ENCODE measurements around the gene MAN2A2. TPM values are rescaled to one million over a fixed set of nuclear protein-coding genes. Genes with fewer than 3 reads are reported as not detected.

MAN2A2 gene
- total and polyA plus RNA-seq, 2 donors (not counting 3 experiments of a cell fraction or from before 2014, with no cell fraction given), result 60.9 to 77.7 TPM

- no peak for FAIRE-seq
Measured at GRCh38 chr15:90939756-90940155, 36.7 kb downstream of the MAN2A2 start.

More at GRCh38 chr15:90939756-90940155, 36.7 kb downstream of the MAN2A2 start:
- H3K9me1 ChIP-seq (replicated peaks; ENCODE audit: control insufficient read depth, extremely low read depth, insufficient read depth, low read length), result no peaks in the 10 kb centered on the region
- H3K4me1 ChIP-seq (ENCODE audit: control insufficient read depth, extremely low read depth, insufficient read depth, low read length), result peaks cover 16% of the 10 kb centered on the region
- H3K9me3 ChIP-seq (replicated peaks; ENCODE audit: control insufficient read depth, insufficient read depth, low read length), result no peaks in the 10 kb centered on the region
- no TSS peak for BruUV-seq (replicated peaks)
- no peaks in the 10 kb centered on the region for H4K20me1 ChIP-seq (replicated peaks; ENCODE audit: control insufficient read depth, extremely low read depth, insufficient read depth, low read length)
- ChIA-PET CTCF (interaction anchor here (1.2 kb wide), 1 partner anchor 17 kb away, joined by 4 read pairs; no protein-coding TSS in a partner anchor), POLR2A (no interaction called here)
- no peak overlapping the region for H3K27ac ChIP-seq (ENCODE audit: insufficient read depth, low read depth, low read length)
- H3K36me3 ChIP-seq (ENCODE audit: control insufficient read depth in 2 of 2, extremely low read depth in 1 of 2, insufficient read depth in 2 of 2, low read length in 2 of 2), result peaks cover 16 to 41% of the 10 kb centered on the region in 2 experiments
- H3K9ac ChIP-seq (replicated peaks; ENCODE audit: extremely low read depth, insufficient read depth, low read length), result no peak overlapping the region
- H3K27me3 ChIP-seq (ENCODE audit: control insufficient read depth in 2 of 2, insufficient read depth in 2 of 2, low read length in 2 of 2), result no peaks in the 10 kb centered on the region
- H3K79me2 ChIP-seq (ENCODE audit: control insufficient read depth, insufficient read depth, low read length), result peaks cover 17% of the 10 kb centered on the region
- H3K4me2 ChIP-seq (ENCODE audit: insufficient read depth, low read length), result no peak overlapping the region
- no peak for DNase-seq (ENCODE audit: low read depth, low spot score)
- dilution Hi-C loops (cut with MboI; ENCODE audit: extremely low pct_ligation_motif_present, low sequenced_read_pairs) (no loop called here), intact Hi-C loops (cut with micrococcal nuclease) (no loop called here)
- no peak overlapping the region for H3K4me3 ChIP-seq (replicated peaks in 1 of 3; ENCODE audit: insufficient read depth in 1 of 3, low read depth in 1 of 3, low read length in 3 of 3)
- no peak overlapping the region for H2AFZ ChIP-seq (ENCODE audit: low read depth, low read length)
- TF ChIP-seq CTCF (IDR thresholded peaks at IDR 0.05; ENCODE audit: extremely low read depth in 1 of 2, insufficient read depth in 1 of 2, low read depth in 1 of 2, low read length in 2 of 2) (no peak), MAX (IDR thresholded peaks at IDR 0.05; ENCODE audit: insufficient read depth, insufficient read length) (no peak), EZH2 (IDR thresholded peaks at IDR 0.05; ENCODE audit: borderline replicate concordance, low read depth, low read length, severe bottlenecking) (no peak), JUN (IDR thresholded peaks at IDR 0.05; ENCODE audit: borderline replicate concordance, insufficient read depth, insufficient read length, low read depth) (no peak), MYC (IDR thresholded peaks at IDR 0.05; ENCODE audit: low read depth, low read length) (no peak), FOS (IDR thresholded peaks at IDR 0.05; ENCODE audit: borderline replicate concordance, insufficient read depth, low read length) (no peak), GATA2 (IDR thresholded peaks at IDR 0.05; ENCODE audit: insufficient read depth, insufficient read length, low read depth, low read length) (no peak), POLR2AphosphoS5 (IDR thresholded peaks at IDR 0.05; ENCODE audit: insufficient read depth, low read depth, low read length) (no peak), POLR2A (IDR thresholded peaks at IDR 0.05; ENCODE audit: low read depth, low read length) (no peak)
